HEK293 (cell line): Measurements from ENCODE around the gene IZUMO4.
"Not testable (repeated sequence)": the region's sequence is repeated elsewhere in the genome, so short reads cannot be mapped to it uniquely, and the experiment has no call there.

ENCODE experiments used
- CTCF ChIA-PET: fragments of 350-600 bp; formaldehyde crosslinking; extraction: SDS; loops from one replicate; lab custom pipeline; 2021; ENCODE audit warnings: antibody characterized with exemption; lab: Yijun Ruan, JAX
- POLR2A ChIA-PET: fragments of 300-600 bp; formaldehyde crosslinking; extraction: SDS; loops from one replicate; lab custom pipeline; 2020; ENCODE audit warnings: antibody characterized with exemption, inconsistent platforms; lab: Yijun Ruan, JAX
- H3K27ac ChIP-seq: fragments of 200-500 bp; sonication (Bioruptor generic); 2 replicates; pipeline ENCODE4 v1.5.1; 2014; ENCODE audit warnings: low read depth, low read length, control low read depth, inconsistent platforms; ENCODE audit errors: extremely low read depth
- H3K36me3 ChIP-seq, 2 experiments: fragments of 200-500 bp in 1 of 2; sonication (Bioruptor generic) in 1 of 2; 1 replicate in 1 of 2; 2 replicates in 1 of 2; pipeline ENCODE4 v1.5.1; 2014 to 2017; ENCODE audit warnings: inconsistent platforms in 2 of 2, low read length in 2 of 2; ENCODE audit not compliant: control insufficient read depth in 2 of 2, insufficient read depth in 1 of 2
- H3K4me1 ChIP-seq: fragments of 200-500 bp; sonication (Bioruptor generic); 2 replicates; pipeline ENCODE4 v1.5.1; 2014; ENCODE audit warnings: mild to moderate bottlenecking, low read length, inconsistent platforms; ENCODE audit not compliant: control insufficient read depth, insufficient read depth
- H3K4me3 ChIP-seq: 2 replicates; pipeline ENCODE4 v1.5.1; 2011; ENCODE audit warnings: low read depth, mild to moderate bottlenecking, control low read depth, low read length, moderate library complexity
- H3K9me3 ChIP-seq: fragments of 200-500 bp; sonication (Bioruptor generic); 2 replicates; pipeline ENCODE4 v1.5.1; 2014; ENCODE audit warnings: low read depth, low read length, inconsistent platforms; ENCODE audit not compliant: control insufficient read depth, insufficient read depth
- BCL11A ChIP-seq: fragments of 450-650 bp; formaldehyde crosslinking; IDR thresholded peaks from 2 replicates; pipeline ENCODE4 v1.5.1; 2016; ENCODE audit warnings: low read depth, missing biosample characterization, missing genetic modification characterization
- GLIS1 ChIP-seq: fragments of 450-650 bp; formaldehyde crosslinking; IDR thresholded peaks from 2 replicates; pipeline ENCODE4 v1.5.1; 2016; ENCODE audit warnings: missing biosample characterization, missing genetic modification characterization
- OSR2 ChIP-seq: fragments of 450-650 bp; formaldehyde crosslinking; IDR thresholded peaks from 2 replicates; pipeline ENCODE4 v1.5.1; 2016; ENCODE audit warnings: missing biosample characterization, missing genetic modification characterization
- SP2 ChIP-seq: fragments of 450-650 bp; formaldehyde crosslinking; IDR thresholded peaks from 2 replicates; pipeline ENCODE4 v1.5.1; 2016; ENCODE audit warnings: missing biosample characterization, missing genetic modification characterization
- ZBTB17 ChIP-seq: fragments of 450-650 bp; formaldehyde crosslinking; IDR thresholded peaks from 2 replicates; pipeline ENCODE4 v1.5.1; 2016; ENCODE audit warnings: missing biosample characterization, missing genetic modification characterization
- ZIC2 ChIP-seq: fragments of 450-650 bp; formaldehyde crosslinking; IDR thresholded peaks from 2 replicates; pipeline ENCODE4 v1.5.1; 2016; ENCODE audit warnings: missing biosample characterization, missing genetic modification characterization
- ZNF114 ChIP-seq: fragments of 450-650 bp; formaldehyde crosslinking; IDR thresholded peaks from 2 replicates; pipeline ENCODE4 v1.5.0; 2017; ENCODE audit warnings: missing biosample characterization, missing genetic modification characterization
- ZNF121 ChIP-seq: fragments of 450-650 bp; formaldehyde crosslinking; IDR thresholded peaks from 2 replicates; pipeline ENCODE4 v1.5.1; 2016; ENCODE audit warnings: missing biosample characterization, missing genetic modification characterization
- ZNF292 ChIP-seq: fragments of 450-650 bp; formaldehyde crosslinking; IDR thresholded peaks from 2 replicates; pipeline ENCODE4 v1.5.1; 2016; ENCODE audit warnings: low read depth, missing biosample characterization, missing genetic modification characterization, borderline replicate concordance
- ZNF335 ChIP-seq: fragments of 450-650 bp; formaldehyde crosslinking; conservative IDR thresholded peaks from 2 replicates; pipeline ENCODE4 v1.5.1; 2016; ENCODE audit warnings: missing biosample characterization, missing genetic modification characterization
- ZNF426 ChIP-seq: fragments of 450-650 bp; formaldehyde crosslinking; IDR thresholded peaks from 2 replicates; pipeline ENCODE4 v1.5.1; 2017; ENCODE audit warnings: missing biosample characterization, missing genetic modification characterization, mild to moderate bottlenecking, inconsistent platforms, moderate library complexity
- ZNF558 ChIP-seq: fragments of 450-650 bp; formaldehyde crosslinking; IDR thresholded peaks from 2 replicates; pipeline ENCODE4 v1.5.1; 2016; ENCODE audit warnings: missing biosample characterization, missing genetic modification characterization
- ZNF785 ChIP-seq: fragments of 450-650 bp; formaldehyde crosslinking; IDR thresholded peaks from 2 replicates; pipeline ENCODE4 v1.5.1; 2016; ENCODE audit warnings: missing biosample characterization, missing genetic modification characterization
- TF ChIP-seq, protein P1 (sequence below): fragments of 450-650 bp; formaldehyde crosslinking; IDR thresholded peaks from 2 replicates; pipeline ENCODE4 v1.5.1; 2016; ENCODE audit warnings: missing biosample characterization, missing genetic modification characterization
- TF ChIP-seq, protein P2 (sequence below): fragments of 450-650 bp; formaldehyde crosslinking; IDR thresholded peaks from 2 replicates; pipeline ENCODE4 v1.5.1; 2016; ENCODE audit warnings: missing biosample characterization, missing genetic modification characterization, borderline replicate concordance
- TF ChIP-seq, protein P3 (sequence below): fragments of 450-650 bp; formaldehyde crosslinking; conservative IDR thresholded peaks from 2 replicates; pipeline ENCODE4 v1.5.1; 2016; ENCODE audit warnings: low read depth, missing biosample characterization, missing genetic modification characterization

IZUMO4 gene

DNA sequence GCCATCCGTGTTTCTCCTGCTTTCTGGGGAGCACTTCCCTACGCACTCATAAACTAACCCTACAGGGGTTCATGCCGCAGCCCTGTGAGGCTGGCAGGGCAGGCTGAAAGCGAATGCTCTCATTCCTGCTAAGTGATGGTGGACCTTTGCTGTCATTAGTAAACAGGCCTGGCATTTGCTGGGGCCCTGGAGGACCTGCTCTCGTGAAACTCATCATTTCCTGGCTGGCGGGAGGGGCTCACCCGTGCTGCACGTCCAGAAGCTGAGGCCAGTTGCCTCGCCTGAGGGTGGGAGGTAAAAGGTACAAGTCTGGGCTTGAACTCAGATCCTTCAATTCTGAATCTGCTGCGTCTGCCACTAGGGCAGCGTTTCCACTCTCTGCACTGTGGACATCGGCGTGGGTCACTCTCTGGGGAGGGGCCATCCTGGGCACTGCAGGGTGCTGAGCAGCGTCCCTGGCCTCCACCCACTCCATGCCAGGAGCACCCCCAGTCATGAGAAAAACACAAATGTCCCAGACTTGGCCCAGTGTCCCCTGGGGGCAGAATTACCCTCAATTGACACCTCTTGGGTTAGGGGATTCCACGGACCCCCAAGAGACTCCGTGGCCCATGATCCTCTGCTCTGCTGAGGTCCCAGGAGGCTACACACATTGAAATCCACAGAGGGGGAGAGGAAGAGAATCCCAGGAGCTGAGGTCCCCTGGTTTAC lies 7.6 kb upstream of the IZUMO4 start (continued):
- 0 out of 2 replicates have a peak, but pooled peaks have one; percentile 12 for TF ChIP-seq OSR2 (tag by site-specific recombination)
- TF ChIP-seq, protein P1, sequence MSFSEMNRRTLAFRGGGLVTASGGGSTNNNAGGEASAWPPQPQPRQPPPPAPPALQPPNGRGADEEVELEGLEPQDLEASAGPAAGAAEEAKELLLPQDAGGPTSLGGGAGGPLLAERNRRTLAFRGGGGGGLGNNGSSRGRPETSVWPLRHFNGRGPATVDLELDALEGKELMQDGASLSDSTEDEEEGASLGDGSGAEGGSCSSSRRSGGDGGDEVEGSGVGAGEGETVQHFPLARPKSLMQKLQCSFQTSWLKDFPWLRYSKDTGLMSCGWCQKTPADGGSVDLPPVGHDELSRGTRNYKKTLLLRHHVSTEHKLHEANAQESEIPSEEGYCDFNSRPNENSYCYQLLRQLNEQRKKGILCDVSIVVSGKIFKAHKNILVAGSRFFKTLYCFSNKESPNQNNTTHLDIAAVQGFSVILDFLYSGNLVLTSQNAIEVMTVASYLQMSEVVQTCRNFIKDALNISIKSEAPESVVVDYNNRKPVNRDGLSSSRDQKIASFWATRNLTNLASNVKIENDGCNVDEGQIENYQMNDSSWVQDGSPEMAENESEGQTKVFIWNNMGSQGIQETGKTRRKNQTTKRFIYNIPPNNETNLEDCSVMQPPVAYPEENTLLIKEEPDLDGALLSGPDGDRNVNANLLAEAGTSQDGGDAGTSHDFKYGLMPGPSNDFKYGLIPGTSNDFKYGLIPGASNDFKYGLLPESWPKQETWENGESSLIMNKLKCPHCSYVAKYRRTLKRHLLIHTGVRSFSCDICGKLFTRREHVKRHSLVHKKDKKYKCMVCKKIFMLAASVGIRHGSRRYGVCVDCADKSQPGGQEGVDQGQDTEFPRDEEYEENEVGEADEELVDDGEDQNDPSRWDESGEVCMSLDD (tag by site-specific recombination) = 0 out of 2 replicates have a peak, but pooled peaks have one; percentile 26
- TF ChIP-seq, protein P2, sequence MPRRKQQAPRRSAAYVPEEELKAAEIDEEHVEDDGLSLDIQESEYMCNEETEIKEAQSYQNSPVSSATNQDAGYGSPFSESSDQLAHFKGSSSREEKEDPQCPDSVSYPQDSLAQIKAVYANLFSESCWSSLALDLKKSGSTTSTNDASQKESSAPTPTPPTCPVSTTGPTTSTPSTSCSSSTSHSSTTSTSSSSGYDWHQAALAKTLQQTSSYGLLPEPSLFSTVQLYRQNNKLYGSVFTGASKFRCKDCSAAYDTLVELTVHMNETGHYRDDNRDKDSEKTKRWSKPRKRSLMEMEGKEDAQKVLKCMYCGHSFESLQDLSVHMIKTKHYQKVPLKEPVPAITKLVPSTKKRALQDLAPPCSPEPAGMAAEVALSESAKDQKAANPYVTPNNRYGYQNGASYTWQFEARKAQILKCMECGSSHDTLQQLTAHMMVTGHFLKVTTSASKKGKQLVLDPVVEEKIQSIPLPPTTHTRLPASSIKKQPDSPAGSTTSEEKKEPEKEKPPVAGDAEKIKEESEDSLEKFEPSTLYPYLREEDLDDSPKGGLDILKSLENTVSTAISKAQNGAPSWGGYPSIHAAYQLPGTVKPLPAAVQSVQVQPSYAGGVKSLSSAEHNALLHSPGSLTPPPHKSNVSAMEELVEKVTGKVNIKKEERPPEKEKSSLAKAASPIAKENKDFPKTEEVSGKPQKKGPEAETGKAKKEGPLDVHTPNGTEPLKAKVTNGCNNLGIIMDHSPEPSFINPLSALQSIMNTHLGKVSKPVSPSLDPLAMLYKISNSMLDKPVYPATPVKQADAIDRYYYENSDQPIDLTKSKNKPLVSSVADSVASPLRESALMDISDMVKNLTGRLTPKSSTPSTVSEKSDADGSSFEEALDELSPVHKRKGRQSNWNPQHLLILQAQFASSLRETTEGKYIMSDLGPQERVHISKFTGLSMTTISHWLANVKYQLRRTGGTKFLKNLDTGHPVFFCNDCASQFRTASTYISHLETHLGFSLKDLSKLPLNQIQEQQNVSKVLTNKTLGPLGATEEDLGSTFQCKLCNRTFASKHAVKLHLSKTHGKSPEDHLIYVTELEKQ (tag by site-specific recombination) = no peak

DNA sequence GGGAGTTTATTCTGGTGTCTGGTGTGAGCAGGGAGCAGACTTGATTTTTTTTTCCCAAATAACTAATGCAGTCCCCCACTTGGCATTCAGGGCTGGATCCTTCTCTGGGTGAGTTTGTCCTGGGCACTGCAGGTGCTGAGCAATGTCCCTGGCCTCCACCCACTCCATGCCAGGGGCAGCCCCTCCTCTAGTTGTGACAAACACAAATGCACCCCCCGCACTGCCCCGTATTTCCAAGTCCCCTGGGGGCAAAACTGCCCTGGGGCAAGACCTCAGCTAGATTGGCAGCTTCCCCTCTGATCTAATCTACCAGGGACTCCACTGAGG lies 7.0 kb upstream of the IZUMO4 start:
- no peak overlapping the region for H3K4me3 ChIP-seq
- ChIA-PET CTCF (interaction anchor here (0.6 to 1.4 kb wide), 2 partner anchors 70 to 160 kb away, joined by 5 to 6 read pairs; no protein-coding TSS in a partner anchor), POLR2A (no interaction called here)
- H3K36me3 ChIP-seq = peaks cover 4 to 14% of the 10 kb centered on the region in 2 experiments; a peak in 2 of 3 replicates
- H3K9me3 ChIP-seq = no peaks in the 10 kb centered on the region
- 0 out of 2 replicates have a peak, but pooled peaks cover 4% of the 10 kb centered on the region for H3K4me1 ChIP-seq
- TF ChIP-seq ZIC2 (tag by site-specific recombination) (no peak), ZNF558 (tag by site-specific recombination) (no peak), GLIS1 (tag by site-specific recombination) (peak; percentile 66)
- H3K27ac ChIP-seq = peak overlapping the region; percentile 43

DNA sequence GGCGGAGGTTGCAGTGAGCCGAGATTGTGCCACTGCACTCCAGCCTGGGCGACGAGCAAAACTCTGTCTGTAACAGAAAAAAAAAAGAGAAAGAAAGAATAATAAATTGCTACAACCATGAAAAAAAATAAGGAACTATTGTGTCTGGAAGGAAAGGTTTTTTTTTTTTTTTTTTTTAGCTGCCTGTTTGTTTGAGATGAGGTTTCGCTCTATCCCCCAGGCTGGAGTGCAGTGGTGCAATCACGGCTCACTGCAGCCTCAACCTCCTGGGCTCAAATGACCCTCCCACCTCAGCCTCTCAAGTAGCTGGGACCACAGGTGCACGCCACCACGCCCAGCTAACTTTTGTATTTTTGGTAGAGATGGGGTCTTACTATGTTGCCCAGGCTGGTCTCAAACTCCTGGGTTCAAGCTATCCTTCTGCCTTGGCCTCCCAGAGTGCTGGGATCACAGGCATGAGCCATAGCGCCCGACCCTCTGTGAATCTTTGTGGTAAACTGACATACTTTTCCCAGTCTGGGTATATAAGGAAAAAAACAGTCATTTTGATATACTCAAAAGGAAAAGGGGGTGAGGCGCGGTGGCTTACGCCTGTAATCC lies 4.7 kb upstream of the IZUMO4 start:
- CTCF ChIA-PET = interaction anchor here (0.7 kb wide), 1 partner anchor 12 kb away, joined by 5 read pairs; no protein-coding TSS in a partner anchor

DNA sequence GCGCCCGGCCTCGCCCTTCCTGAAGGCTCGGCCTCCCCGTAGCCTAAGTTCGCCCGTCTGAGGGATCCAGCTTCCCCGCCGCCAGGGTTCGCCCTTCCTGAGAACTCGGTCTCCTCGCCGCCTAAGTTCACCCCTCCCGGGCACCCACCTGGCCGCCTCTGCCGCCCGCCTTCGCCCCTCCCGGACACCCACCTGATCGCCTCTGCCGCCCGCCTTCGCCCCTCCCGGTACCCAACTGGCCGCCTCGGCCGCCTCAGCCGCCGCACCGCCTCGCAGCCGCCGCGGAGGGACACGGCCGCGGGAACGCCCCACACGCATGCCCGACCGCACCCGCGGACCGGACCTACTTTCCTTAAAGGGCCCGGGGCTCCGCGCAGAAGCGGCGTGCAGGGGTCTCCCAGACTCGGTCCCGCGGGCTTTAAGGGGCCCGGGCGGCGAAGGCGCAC lies 658 bp upstream of the IZUMO4 start, which contains the start of gene MOB3A:
Gene MOB3A, minus strand, starts transcription at position 293 of the 446 bp plus-strand sequence. CDS start 17,766 bp downstream, outside the sequence.
- Histone ChIP-seq H3K27ac (peak within 1 kb of the TSS; percentile 75), H3K9me3 (no peaks in the 10 kb centered on the region), H3K4me3 (peak within 1 kb of the TSS; percentile 65), H3K36me3 (peaks cover 4 to 34% of the 10 kb centered on the region in 2 experiments; a peak in 2 of 3 replicates), H3K4me1 (peaks cover 7% of the 10 kb centered on the region; the same call in 1 of the 2 replicates)
- ChIA-PET CTCF (interaction anchor here (0.7 kb wide), 1 partner anchor 79 kb away, joined by 5 read pairs; no protein-coding TSS in a partner anchor), POLR2A (no interaction called here)
- TF ChIP-seq, protein P3, sequence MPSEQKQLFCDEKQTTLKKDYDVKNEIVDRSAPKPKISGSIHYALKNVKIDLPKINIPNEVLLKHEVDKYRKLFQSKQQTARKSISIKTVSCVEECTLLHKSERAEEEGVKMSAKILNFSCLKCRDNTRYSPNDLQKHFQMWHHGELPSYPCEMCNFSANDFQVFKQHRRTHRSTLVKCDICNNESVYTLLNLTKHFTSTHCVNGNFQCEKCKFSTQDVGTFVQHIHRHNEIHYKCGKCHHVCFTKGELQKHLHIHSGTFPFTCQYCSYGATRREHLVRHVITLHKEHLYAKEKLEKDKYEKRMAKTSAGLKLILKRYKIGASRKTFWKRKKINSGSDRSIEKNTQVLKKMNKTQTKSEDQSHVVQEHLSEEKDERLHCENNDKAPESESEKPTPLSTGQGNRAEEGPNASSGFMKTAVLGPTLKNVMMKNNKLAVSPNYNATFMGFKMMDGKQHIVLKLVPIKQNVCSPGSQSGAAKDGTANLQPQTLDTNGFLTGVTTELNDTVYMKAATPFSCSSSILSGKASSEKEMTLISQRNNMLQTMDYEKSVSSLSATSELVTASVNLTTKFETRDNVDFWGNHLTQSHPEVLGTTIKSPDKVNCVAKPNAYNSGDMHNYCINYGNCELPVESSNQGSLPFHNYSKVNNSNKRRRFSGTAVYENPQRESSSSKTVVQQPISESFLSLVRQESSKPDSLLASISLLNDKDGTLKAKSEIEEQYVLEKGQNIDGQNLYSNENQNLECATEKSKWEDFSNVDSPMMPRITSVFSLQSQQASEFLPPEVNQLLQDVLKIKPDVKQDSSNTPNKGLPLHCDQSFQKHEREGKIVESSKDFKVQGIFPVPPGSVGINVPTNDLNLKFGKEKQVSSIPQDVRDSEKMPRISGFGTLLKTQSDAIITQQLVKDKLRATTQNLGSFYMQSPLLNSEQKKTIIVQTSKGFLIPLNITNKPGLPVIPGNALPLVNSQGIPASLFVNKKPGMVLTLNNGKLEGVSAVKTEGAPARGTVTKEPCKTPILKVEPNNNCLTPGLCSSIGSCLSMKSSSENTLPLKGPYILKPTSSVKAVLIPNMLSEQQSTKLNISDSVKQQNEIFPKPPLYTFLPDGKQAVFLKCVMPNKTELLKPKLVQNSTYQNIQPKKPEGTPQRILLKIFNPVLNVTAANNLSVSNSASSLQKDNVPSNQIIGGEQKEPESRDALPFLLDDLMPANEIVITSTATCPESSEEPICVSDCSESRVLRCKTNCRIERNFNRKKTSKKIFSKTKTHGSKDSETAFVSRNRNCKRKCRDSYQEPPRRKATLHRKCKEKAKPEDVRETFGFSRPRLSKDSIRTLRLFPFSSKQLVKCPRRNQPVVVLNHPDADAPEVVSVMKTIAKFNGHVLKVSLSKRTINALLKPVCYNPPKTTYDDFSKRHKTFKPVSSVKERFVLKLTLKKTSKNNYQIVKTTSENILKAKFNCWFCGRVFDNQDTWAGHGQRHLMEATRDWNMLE = no peak
- TF ChIP-seq BCL11A (tag by site-specific recombination) (no peak), ZNF292 (tag by site-specific recombination) (0 out of 2 replicates have a peak, but pooled peaks have one; percentile 48), ZNF114 (tag by site-specific recombination) (no peak), ZNF785 (peak; percentile 89), ZNF426 (no peak), ZNF335 (tag by site-specific recombination) (peak; percentile 89), ZBTB17 (peak; percentile 37; the same call in 1 of the 2 replicates), SP2 (no peak; the same call in 1 of the 2 replicates)

More for the DNA sequence above, 4.7 kb upstream of the IZUMO4 start:
- not testable (repeated sequence) for H3K4me1 ChIP-seq, H3K9me3 ChIP-seq, H3K4me3 ChIP-seq, H3K27ac ChIP-seq
- POLR2A ChIA-PET = interaction anchor here (0.6 to 0.7 kb wide), 3 partner anchors 75 to 593 kb away, joined by 5 to 7 read pairs (median 6); no protein-coding TSS in a partner anchor
- peaks cover 4 to 14% of the 10 kb centered on the region in 2 experiments; a peak in 2 of 3 replicates for H3K36me3 ChIP-seq
- TF ChIP-seq ZNF121 (tag by site-specific recombination) = peak; percentile 81
